Natural killer cell (primary cell): ENCODE measurements around the gene GPR17. TPM values are rescaled to one million over a fixed set of nuclear protein-coding genes. Genes with fewer than 3 reads are reported as not detected.

Experiments
- ATAC-seq, 3 donors: fragments of 150-1000 bp in 2 of 3; fragments of 200-7000 bp in 1 of 3; cut with Tn5 transposase; 1 replicate in 1 of 3; 2 replicates in 2 of 3; pipeline ENCODE4 v1.10.0; 2021; ENCODE audit warnings: mild to moderate bottlenecking in 2 of 3, moderate library complexity in 2 of 3
- DNase-seq, 2 donors: peaks; one replicate each; pipeline versions ENCODE4 v3.0.0 to v3.0.0-alpha.2; 2013 to 2021; ENCODE audit warnings: mixed read lengths in 1 of 2
- H3K27ac ChIP-seq: one replicate; pipeline ENCODE4 v1.5.1; 2013; ENCODE audit warnings: mild to moderate bottlenecking, low read length
- H3K27me3 ChIP-seq: one replicate; pipeline ENCODE4 v1.6.1; 2013; ENCODE audit warnings: low read length; ENCODE audit not compliant: control insufficient read depth, insufficient read depth
- H3K36me3 ChIP-seq: one replicate; pipeline ENCODE4 v1.6.1; 2013; ENCODE audit warnings: low read length; ENCODE audit not compliant: control insufficient read depth, insufficient read depth
- H3K4me1 ChIP-seq: one replicate; pipeline ENCODE4 v1.6.1; 2013; ENCODE audit warnings: low read length; ENCODE audit not compliant: control insufficient read depth, insufficient read depth
- H3K4me3 ChIP-seq: one replicate; pipeline ENCODE4 v1.5.1; 2013; ENCODE audit warnings: low read length
- H3K9me3 ChIP-seq: one replicate; pipeline ENCODE4 v1.6.1; 2013; ENCODE audit warnings: low read length; ENCODE audit not compliant: control insufficient read depth, insufficient read depth
- H3K27ac Mint-ChIP-seq, 2 donors: one replicate each; pipeline ENCODE4 v1.8.0; 2022; ENCODE audit warnings: mild to moderate bottlenecking in 2 of 2, mixed read lengths in 2 of 2, moderate library complexity in 1 of 2
- H3K27me3 Mint-ChIP-seq, 2 donors: one replicate each; pipeline ENCODE4 v1.8.0; 2022; ENCODE audit warnings: low read depth in 2 of 2, mixed read lengths in 2 of 2
- H3K36me3 Mint-ChIP-seq: one replicate; pipeline ENCODE4 v1.8.0; 2022; ENCODE audit warnings: mixed read lengths
- H3K4me1 Mint-ChIP-seq, 2 donors: one replicate each; pipeline ENCODE4 v1.8.0; 2022; ENCODE audit warnings: mixed read lengths in 2 of 2
- H3K4me3 Mint-ChIP-seq: one replicate; pipeline ENCODE4 v1.8.0; 2022; ENCODE audit warnings: mild to moderate bottlenecking, moderate library complexity, mixed read lengths
- H3K9me3 Mint-ChIP-seq, 2 donors: one replicate each; pipeline ENCODE4 v1.8.0; 2022; ENCODE audit warnings: mixed read lengths in 2 of 2
- CTCF ChIP-seq: fragments of 200-600 bp; IDR thresholded peaks from one replicate; pipeline ENCODE4 v1.8.0; 2022; ENCODE audit warnings: antibody characterized with exemption
- WGBS: methylation state at CpG from one replicate; pipeline ENCODE4 v1.1.7; 2013; ENCODE audit warnings: missing lambda C conversion rate; ENCODE audit not compliant: insufficient coverage; 5-methylcytosine and 5-hydroxymethylcytosine counted together
- intact Hi-C: fragments of 100-400 bp; cut with micrococcal nuclease; formaldehyde crosslinking; loops from one replicate; pipeline ENCODE4 v1.14.2; 2022
- total RNA-seq, 4 donors: library from RNA; stranded (reverse); fragments of 120-200 nt in 1 of 4; gene quantifications; one replicate each; pipeline versions ENCODE4 v1.2.3 to v1.2.4, GENCODE V29; 2013 to 2022

GPR17 gene
- total RNA-seq, 3 donors from 2014 or later (not counting 1 experiment from before 2014, with no cell fraction given) = not detected

GRCh38 chr2:127638361-127639110 is 7.4 kb upstream of the GPR17 start:
- no peak for ATAC-seq
- H3K4me3 Mint-ChIP-seq = no peak overlapping the region
- WGBS = 69% methylated on average over 22 of the region's 23 CpGs
- intact Hi-C loops = no loop called here
- Histone ChIP-seq H3K4me3 (no peak overlapping the region), H3K36me3 (no peaks in the 10 kb centered on the region), H3K9me3 (no peaks in the 10 kb centered on the region), H3K27ac (peak overlapping the region; percentile 32), H3K27me3 (no peaks in the 10 kb centered on the region), H3K4me1 (peaks cover 69% of the 10 kb centered on the region)
- no peaks in the 10 kb centered on the region for H3K36me3 Mint-ChIP-seq
- no peaks in the 10 kb centered on the region for H3K27me3 Mint-ChIP-seq
- TF ChIP-seq CTCF = no peak
- DNase-seq = no peak
- H3K27ac Mint-ChIP-seq = peak overlapping the region in 1 of 2 donors; percentile 61
- no peaks in the 10 kb centered on the region for H3K9me3 Mint-ChIP-seq
- peaks cover 0 to 5% of the 10 kb centered on the region in 2 donors for H3K4me1 Mint-ChIP-seq

GRCh38 chr2:127639111-127639474 is 6.9 kb upstream of the GPR17 start:
- DNase-seq (no peak), ATAC-seq (no peak)
- peak overlapping the region in 1 of 2 donors; percentile 61 for H3K27ac Mint-ChIP-seq
- Histone ChIP-seq H3K27me3 (no peaks in the 10 kb centered on the region), H3K27ac (peak overlapping the region; percentile 32), H3K4me3 (no peak overlapping the region), H3K4me1 (peaks cover 64% of the 10 kb centered on the region), H3K36me3 (no peaks in the 10 kb centered on the region), H3K9me3 (no peaks in the 10 kb centered on the region)
- intact Hi-C loops = no loop called here
- H3K4me1 Mint-ChIP-seq = peaks cover 0 to 5% of the 10 kb centered on the region in 2 donors
- H3K4me3 Mint-ChIP-seq = no peak overlapping the region
- no peaks in the 10 kb centered on the region for H3K9me3 Mint-ChIP-seq
- 90% methylated on average over 12 of the region's 13 CpGs for WGBS
- no peak for TF ChIP-seq CTCF
- H3K36me3 Mint-ChIP-seq = no peaks in the 10 kb centered on the region
- no peaks in the 10 kb centered on the region for H3K27me3 Mint-ChIP-seq

GRCh38 chr2:127640082-127641072 is 5.6 kb upstream of the GPR17 start:
- Histone ChIP-seq H3K4me3 (no peak overlapping the region), H3K36me3 (no peaks in the 10 kb centered on the region), H3K4me1 (peaks cover 58% of the 10 kb centered on the region), H3K27me3 (no peaks in the 10 kb centered on the region), H3K27ac (peak overlapping the region; percentile 25), H3K9me3 (no peaks in the 10 kb centered on the region)
- Mint-ChIP-seq H3K4me1 (peaks cover 0 to 5% of the 10 kb centered on the region in 2 donors), H3K36me3 (no peaks in the 10 kb centered on the region), H3K4me3 (no peak overlapping the region), H3K27me3 (no peaks in the 10 kb centered on the region), H3K9me3 (no peaks in the 10 kb centered on the region), H3K27ac (no peak overlapping the region)
- ATAC-seq (no peak), DNase-seq (peak in 1 of 2 donors; percentile 50)
- no peak for TF ChIP-seq CTCF
- intact Hi-C loops = no loop called here
- 73% methylated on average over 25 of the region's 25 CpGs for WGBS
